ENCODE measurements around the gene PLXNA2. TPM values are rescaled to one million over a fixed set of nuclear protein-coding genes. Genes with fewer than 3 reads are reported as not detected.

Gene PLXNA2
- total RNA-seq, 1 donor from 2014 or later, result 37.4 TPM

DNA sequence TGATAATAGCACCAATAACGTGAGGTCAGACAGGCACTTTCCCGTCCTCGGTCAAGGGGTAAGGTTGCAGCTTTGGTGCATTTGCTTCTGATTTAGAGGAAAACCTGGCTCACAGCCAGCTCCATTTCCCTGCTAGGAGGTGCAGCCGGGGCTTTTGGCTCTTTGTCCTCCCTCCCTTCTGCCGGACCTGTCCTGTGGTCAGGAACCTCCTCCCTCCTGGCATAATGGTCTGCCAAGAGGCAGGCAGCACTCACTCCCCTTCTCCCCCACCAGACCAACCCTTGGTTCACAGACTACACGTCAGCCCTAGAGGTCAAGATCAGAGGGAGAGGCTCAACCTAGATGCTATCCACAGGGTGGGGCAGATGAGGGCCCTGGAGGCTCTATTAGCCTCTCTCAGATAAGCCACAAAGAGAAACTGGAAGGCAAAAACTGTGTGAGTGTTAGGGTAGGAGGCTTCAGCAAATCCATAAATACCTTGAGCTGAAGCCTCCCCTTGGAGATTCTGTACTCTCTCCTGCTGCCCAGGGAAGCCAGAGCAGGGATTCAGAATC is 64.8 kb downstream of the PLXNA2 start:
- DNase-seq (ENCODE audit: low spot score), result no peak

DNA sequence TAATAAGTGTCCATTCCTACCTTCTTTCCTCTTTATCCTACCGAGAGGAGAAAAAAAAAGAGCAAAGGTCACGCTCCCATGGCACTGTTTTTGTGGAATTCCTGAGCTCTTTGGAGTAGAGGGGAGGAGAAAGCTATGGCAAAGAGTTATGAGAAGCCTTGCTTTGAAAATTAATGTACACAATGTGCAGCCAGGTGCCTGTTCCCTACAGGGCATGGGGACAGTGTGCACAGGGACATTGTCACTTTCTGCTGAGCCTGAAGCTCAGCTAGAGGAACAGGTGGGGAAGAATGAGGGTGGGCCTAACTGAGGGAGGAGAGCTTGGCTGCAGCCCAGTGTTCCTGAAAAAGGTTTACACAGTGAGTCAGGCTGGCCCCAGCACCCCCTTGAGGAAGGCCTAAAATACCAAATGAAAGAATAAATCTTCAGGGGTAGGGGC is 66.1 kb downstream of the PLXNA2 start:
- no peak for DNase-seq (ENCODE audit: low spot score)

DNA sequence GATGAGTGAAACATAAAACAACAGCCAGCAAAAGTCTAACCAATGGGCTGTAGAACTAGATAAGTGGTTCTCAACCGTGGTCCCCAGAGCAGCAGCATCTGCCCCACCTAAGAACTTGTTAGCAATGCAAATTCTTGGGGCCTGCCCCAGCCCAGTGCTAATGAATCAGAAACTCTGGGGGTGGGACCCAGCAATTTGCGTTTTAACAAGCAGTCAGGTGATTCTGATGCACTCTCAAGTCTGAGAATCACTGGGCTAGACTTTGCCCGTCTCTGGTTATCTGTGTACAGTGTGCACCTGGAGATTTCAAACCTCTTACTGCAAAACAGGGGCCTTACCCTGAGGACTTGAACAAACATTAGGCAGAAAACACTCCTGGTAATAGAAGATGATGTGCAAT is 66.5 kb downstream of the PLXNA2 start:
- peak; percentile 51 for DNase-seq (ENCODE audit: low spot score)

DNA sequence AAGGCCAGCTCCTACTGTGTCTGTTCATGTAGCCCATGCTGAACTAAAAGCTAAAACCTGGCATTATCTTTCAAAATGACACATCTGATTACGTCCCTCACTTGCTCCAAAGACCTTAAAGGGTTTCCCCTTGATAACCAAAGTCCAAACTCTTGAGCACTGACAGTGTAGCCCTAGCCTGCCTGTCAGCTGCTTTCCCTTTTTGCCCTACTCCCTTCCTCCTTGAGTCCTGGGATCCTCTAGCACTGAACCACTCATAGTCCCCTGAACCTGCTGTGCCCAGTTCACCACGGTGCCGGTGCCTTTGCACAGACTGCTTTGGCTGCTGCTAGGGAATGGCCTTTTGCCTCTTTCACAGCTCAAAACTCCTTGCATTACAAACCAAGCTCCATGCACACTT is 67.5 kb downstream of the PLXNA2 start:
- DNase-seq (ENCODE audit: low spot score), result no peak

DNA sequence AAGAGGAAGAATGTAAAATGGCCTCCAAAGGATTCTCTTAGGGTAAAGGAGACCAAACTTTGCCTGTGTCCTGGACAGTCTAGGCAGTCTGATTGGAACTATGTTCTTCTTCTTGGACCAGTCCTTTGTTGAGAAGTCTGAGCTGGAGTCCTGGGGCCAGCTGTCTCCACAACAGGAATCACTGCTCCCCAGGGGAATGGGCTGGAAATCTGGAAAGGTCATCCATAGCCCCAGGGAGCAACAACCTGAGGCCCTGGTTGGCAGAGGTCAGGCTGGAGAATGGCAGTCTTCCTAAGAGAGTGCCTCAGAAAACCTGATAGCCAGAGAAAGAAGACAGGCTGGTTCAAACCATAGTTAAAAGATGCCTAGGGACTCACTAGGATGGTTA is 68.7 kb downstream of the PLXNA2 start:
- no peak for DNase-seq (ENCODE audit: low spot score)

DNA sequence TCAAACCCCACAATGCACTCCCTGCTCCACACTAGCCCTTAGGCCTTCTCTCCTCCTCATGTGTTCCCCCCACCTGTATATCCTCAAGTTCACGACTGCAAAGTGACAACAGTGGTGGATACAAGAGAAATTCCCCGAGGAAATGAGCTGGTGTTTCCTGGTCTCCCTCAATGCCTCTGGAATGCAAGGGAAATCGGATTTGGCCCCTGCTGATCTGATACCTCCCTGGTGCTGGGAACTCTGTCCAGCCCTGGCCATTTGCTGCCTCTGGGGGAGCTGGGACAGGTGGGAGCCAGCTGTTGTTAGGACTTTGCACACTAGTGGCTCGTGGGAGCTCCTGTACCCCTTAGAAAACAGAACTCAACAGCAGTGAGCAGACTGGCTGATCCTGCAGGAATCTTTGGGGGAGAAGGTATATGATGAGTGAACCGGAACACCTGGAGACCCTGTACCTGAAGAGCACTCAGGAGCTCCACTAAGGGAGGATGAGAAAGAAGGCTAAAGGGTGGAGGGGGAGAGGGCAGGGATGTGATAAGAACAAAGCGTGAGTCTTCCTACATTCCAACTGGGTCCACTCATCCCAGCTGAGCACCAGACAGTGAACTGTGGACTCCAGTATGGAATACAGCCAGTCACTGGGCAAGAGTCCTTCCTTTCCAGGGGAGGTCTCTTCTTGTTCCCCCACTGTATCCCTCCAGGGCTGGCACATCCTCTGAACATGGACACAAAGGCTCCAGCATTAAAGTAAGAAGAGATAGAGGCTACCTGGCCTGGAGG is 69.3 kb downstream of the PLXNA2 start:
- no peak for DNase-seq (ENCODE audit: low spot score)

DNA sequence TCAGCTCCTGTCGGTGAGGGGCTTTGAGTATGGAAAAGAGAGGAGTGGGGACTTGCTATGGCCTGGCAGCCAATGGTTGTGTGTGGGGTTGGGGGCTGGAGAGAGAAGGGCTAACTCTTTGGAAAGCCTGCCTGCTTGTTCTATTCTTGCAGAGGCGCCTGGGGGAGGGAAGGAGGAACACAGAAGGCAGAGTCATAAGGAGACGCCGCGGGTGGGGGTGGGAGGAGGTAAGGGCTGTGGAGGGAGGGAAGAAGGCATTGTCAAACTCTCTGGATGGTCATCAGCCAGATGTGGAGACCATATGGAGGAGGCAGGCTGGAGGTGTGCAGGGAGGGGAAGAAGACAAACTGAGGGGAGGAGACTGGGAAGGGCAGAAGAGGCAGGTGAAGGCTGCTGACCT is 70.0 kb downstream of the PLXNA2 start:
- DNase-seq (ENCODE audit: low spot score), result no peak

DNA sequence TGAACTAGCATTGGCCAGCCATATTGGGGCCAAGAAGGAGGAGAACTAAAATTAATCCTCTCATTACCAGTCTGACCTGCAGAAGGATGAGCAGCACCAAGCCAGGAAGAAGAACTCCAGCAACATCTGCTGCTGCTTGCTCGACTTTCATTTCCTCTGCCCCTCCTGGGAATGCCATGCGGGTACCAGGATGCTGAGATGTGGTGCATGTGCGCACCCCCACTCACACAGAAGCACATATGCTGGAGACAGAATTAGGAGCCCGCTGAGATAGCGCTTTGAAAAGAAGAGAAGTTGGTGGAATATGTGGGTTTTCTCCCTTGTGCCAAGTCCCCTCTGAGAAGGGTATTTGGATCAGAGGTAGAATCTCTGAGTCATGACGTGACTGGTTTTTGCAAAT is 70.4 kb downstream of the PLXNA2 start:
- no peak for DNase-seq (ENCODE audit: low spot score)

DNA sequence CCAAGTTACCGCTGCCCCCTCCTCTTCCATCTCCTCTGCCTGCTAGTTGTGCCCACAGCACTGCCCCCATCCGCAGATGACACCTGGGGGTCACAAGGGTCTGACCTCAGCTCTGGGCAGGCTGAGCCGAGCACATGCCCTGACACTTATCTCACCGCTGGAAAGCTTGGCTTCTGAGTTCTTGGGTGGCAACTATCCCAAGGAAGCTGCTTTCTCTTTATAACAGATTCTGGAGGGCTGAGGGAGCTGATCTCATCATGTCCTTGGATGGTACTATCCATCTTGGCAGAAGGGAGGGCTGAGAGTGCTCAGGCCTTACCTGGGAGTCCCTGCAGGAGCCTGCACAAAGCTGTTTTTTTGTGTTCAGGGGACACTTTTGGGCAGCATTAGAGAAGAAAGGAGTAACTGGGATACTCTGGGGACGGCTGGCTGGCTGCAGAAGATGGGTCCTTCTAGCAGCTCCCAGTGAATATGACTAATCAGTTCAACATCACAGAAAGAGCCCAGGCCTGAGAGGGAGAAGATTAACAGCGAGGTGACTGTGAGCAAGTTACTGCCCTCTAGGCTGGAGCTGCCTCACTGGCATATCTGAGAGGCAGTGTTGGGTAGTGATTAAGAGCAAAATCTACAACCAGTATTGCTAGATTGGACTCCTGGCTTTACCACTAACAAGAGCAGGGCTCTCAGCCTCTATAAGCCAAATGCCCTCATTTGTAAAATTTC is 71.6 kb downstream of the PLXNA2 start:
- no peak for DNase-seq (ENCODE audit: low spot score)

DNA sequence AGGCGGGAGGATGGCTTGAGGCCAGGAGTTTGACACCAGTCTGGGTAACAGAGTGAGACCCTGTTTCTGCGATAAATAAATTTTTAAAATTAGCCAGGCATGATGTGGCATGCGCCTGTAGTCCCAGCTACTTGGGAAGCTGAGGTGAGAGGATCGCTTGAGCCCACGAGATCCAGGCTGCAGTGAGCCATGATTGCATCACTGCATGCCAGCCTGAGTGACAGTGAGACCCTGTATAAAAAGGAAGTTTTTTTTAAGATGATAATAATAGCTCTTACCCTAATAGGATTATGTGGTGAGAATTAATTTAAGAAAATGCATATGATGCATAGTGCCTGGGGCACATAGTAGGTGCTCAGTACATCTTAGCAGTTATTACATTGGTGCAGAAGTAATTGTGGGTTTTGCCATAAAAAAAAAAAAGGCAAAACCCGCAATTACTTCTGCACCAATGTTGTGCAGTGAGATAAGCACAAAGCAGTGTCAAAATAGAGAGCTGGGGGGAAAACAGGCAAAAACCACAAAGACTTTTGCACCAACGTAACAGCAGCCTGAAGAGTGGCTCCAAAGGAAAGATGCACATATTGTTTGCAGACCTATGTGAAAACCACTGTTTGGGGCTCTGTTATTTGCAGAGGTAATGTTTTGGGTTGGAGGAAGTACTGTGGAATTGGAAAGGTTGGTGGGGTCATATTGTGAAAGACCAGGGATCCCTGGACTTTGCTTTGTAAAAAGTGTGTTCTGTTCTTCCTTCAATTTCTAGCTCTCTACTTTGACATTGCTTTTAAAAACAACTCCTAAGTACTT is 72.4 kb downstream of the PLXNA2 start:
- DNase-seq (ENCODE audit: low spot score), result no peak

DNA sequence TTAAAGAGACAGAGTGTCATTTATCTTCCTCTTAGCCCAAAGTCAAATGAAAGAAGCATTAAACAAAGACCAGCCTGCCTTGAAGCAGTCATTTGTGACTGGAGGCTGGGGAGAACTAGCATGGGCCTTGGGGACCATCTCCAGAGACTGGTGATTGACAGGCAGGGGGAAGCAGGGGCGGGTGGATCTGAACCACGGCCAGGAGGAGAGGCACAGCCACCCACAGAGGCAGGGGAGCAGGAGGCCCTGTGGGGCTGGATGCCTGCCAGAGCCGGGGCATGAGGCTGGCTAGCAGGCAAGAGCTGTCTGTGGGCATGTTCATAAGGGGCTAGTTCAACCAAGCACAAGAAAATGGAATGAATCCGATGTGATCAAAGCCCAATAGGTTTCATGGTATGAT is 73.9 kb downstream of the PLXNA2 start:
- DNase-seq (ENCODE audit: low spot score), result no peak

DNA sequence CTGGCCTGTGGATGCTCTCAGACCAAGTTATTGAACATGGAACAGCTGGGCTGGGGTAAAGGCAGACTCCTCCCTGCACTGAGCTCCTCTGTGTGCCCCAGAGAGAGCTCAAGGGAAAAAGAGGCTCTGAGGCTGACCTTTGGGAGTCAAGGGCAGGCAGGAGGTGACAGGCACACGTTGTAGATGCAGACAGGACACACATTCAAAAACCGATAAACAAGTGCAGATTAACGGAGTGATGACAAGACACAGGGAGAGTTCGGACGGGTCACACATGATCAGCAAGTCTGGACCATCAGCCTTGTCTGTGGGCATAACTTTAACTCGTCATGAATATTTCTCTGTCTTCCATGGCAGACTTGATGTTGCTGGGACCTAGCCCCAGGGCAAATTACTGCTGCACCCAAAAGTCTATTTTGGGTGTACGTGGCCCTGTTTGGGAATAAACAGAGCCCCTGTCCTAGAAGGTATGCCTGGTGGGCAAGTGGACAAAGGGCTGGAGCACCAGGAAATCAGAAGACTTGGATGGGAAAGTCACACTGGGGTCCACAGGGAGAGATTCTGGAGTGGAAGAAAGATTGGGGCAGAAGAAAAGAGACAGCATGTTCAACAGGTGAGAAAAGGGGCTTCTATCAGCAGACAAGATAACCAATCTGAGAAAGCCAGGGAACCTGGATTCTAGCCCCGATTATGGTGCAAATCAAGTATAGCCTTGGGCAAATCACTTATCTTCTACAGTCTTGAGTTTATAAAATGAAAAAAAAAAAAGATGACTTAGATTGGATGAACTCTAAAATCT is 74.9 kb downstream of the PLXNA2 start:
- DNase-seq (ENCODE audit: low spot score), result no peak

DNA sequence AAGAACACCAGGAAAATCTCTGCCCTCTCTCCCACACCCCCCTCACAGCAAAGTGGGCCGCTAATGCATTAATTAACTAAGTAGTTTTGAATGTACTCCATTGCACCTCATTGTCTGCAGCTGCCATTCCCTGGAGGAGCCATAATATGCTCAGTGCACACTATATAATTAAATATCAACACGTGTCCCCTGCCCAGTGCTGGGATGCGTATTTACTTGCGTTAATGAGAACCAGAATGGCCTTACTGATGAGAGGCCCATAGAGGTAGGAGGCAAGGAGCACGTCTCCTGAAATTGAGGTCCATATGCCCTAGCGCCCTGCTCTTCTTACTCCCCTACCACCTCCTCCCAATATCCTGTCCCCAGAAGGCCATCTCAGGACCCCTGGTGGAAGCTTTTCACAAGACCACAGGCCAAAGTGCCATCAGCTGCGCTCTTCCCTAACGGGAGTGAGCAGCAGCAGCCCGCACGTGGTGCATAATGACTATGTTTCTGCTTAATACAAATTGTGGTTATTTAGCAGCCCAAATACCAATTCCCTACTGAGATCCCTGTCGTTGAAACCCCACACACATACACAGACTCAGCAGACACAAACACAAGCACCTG is 76.8 kb downstream of the PLXNA2 start:
- no peak for DNase-seq (ENCODE audit: low spot score)

DNA sequence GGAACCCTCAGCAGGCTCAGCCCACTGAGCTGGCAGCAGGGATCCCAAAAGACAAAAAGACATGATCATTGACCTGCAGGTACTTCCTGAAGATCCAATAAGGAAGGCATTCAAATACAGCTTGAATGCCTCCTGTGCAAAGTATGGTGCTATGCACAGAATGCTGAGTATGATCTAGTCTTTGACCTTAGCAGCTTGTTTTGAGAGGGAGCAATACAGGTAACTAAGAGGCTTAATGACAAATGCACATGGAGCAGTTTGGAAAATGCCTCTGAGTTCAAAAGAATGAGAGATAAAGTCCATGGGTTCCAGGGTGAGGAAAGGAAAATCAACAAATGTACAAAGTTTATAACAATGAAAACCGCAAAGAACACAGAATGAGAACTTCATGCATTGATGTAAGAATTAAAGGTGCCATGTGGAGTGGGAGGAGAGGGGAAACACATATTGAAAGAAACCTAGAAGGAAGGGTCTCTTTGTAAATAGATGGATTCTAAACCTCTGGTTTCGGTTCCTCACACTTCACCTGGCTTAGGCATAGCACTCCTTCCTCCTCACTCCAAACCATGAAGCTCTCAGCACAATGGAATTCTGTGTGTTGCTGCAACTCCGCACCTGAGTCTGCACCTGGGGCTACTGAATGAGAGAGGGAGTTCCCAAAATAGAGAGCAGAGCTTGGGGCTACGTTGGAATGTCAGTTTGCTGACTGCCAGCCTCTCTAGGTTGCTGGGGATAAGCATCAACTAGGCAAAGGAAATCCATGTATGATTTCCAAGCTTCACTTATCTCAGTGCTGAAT is 77.6 kb downstream of the PLXNA2 start:
- DNase-seq (ENCODE audit: low spot score), result no peak

DNA sequence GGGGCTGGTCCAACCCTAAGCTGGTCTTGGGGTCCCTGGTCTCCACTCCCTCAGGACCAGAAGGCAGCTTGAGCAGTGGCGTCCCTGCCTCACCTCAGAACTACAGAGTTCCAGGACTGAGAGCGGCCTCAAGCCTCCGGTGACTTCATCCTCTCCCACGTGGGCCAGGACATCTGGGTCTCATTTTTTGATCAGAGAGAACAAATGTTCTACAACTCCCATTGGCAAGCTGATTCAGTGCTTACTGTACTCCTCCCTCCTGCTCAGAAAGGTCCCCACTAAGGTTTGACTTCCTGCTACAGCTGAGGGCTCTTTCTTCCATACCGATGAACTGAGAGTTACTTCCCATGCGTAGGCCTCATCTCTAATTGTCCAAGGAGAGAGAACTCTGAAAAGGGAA is 78.5 kb downstream of the PLXNA2 start:
- DNase-seq (ENCODE audit: low spot score), result no peak

DNA sequence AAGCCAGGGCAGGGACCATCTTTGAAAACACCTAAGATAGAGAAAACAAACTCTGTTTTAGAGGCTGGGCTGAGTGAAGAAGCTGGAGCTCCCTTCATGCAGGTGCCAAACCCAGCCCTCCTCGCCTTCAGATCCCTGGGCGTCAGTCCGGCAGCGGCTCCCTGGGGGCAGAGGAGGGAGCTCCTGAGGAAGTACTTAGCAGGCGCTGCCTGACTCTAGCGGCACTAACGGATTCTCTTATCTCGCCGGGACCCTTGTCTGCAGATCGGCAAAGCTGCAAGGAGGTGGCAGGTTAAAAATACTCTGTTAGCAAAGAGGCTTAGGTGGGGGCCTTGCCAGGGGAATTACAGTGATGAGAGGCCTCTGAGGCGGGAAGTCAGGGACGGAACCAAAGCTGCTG is 79.6 kb downstream of the PLXNA2 start:
- DNase-seq (ENCODE audit: low spot score), result no peak

DNA sequence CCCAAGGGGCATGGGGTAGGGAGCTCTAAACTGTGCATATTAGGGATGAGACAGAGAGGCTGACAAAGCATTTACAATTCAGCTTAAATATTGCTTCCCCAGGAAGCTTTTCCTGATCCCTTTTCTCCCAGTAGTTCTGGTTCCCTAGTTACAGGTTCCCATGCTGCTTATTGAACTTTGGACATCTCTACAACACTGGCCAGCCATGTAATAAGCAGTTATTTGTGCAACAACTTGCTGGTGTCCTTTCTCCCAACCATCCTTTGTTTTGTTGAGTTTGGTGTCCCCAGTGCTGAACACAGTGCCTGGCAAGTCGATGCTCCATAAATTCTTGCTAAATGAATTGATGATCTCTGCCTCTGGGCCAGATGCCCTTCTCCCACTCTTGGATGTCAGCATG is 80.6 kb downstream of the PLXNA2 start:
- DNase-seq (ENCODE audit: low spot score), result no peak

DNA sequence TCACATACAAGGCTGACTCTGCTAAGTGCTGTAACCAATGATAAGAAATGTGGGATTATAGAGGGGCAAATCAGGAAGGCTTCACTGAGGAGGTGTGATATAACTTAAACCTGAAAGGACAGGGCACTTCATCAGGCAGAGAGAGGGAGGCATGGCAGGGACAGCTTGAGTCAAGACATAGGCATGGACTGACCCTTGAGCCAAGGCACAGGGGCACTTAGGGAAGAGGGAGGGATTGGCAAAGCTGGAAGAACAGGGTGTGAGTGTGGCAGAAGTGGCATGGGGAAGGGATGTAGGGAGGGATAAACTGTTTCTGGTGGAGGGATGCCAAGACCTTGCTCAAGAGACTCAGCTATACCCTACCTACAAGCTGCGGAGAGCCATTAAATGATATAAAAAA is 81.3 kb downstream of the PLXNA2 start:
- no peak for DNase-seq (ENCODE audit: low spot score)

DNA sequence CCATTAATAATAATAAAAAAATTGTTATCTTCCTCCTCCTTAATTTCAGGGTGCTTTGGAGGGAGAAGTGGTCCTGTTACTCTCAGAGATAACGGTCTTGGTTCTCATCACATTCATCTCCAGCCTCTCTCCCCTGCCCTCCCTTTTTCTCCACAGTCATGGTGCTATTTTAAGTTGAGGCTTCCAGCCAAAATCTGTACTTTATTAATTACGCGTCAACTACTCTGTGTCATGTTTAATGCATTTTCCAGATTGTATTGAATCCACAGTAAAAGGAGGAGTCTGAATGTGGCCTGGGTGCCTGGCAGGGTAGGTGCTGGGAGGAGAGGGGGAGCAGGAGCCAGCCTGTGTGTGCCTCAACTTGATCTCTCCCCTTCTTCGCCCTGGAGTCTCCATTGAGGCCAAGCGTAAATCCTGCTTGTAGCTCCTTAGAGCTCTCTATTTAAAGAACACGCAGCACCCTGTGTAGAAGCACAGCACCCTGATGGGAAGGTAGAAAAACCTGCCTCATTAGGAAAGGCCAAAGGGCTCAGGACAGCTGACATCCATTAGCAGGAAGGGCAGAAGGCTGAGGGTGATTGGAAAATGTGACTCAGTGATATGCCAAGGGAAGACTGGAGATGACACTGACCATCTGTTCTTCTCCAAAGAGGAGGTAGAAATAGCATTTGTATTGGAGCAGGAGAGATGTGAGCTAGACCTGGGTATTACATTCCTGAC is 82.4 kb downstream of the PLXNA2 start:
- no peak for DNase-seq (ENCODE audit: low spot score)

DNA sequence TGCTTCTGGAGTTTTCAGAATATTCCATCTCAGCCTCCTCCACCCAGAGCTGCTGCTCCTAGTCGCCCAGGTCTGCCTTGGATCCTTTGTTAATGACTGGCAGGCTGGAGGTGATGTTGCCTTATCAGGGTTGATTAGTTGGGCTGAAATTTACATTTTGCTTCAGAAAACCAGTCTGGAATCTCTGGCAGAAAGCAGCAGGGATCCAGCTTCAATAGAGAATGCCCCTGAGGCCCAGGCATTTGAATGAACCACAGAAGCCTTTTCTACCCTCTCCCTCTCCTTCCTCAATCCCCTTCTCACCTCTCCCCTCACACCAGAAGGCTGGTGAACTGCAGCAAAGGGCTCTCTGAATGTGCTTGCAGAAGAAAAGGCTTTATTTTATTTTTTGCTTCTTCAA is 83.2 kb downstream of the PLXNA2 start:
- no peak for DNase-seq (ENCODE audit: low spot score)
